GM23338 (cell line): ENCODE results near the gene TMEM239. TPM values are rescaled to one million over a fixed set of nuclear protein-coding genes. Genes with fewer than 3 reads are reported as not detected.

Experiments used
- ATAC-seq: fragments of 200-7000 bp; cut with Tn5 transposase; 3 replicates; pipeline ENCODE4 v1.9.1; 2020
- DNase-seq: peaks from one replicate; pipeline ENCODE4 v3.0.0-alpha.2; 2015; ENCODE audit warnings: low spot score
- H2AFZ ChIP-seq: fragments of 200-600 bp; sonication (generic); 2 replicates; pipeline ENCODE4 v1.8.0; 2016; ENCODE audit warnings: antibody characterized with exemption, mild to moderate bottlenecking, moderate library complexity
- H3F3A ChIP-seq: fragments of 200-600 bp; sonication (generic); replicated peaks from 2 replicates; pipeline ENCODE4 v1.8.0; 2017; ENCODE audit warnings: antibody characterized with exemption, mixed run types, low read depth
- H3K27ac ChIP-seq: fragments of 200-600 bp; sonication (generic); 2 replicates; pipeline ENCODE4 v1.6.1; 2016; ENCODE audit warnings: low read depth
- H3K27me3 ChIP-seq: fragments of 200-600 bp; sonication (generic); 2 replicates; pipeline ENCODE4 v1.8.0; 2016; ENCODE audit warnings: mild to moderate bottlenecking, mixed run types, moderate library complexity; ENCODE audit not compliant: insufficient read depth
- H3K36me3 ChIP-seq: fragments of 200-600 bp; sonication (generic); 2 replicates; pipeline ENCODE4 v1.8.0; 2016; ENCODE audit warnings: mild to moderate bottlenecking; ENCODE audit not compliant: insufficient read depth
- H3K4me1 ChIP-seq: fragments of 200-600 bp; sonication (generic); 2 replicates; pipeline ENCODE4 v1.8.0; 2016; ENCODE audit warnings: mild to moderate bottlenecking, moderate library complexity; ENCODE audit not compliant: insufficient read depth
- H3K4me2 ChIP-seq: fragments of 200-600 bp; sonication (generic); 2 replicates; pipeline ENCODE4 v1.7.1; 2017; ENCODE audit warnings: mixed run types
- H3K4me3 ChIP-seq: fragments of 200-600 bp; sonication (generic); 2 replicates; pipeline ENCODE4 v1.6.1; 2016; ENCODE audit warnings: mixed run types
- H3K79me2 ChIP-seq: fragments of 200-600 bp; sonication (generic); replicated peaks from 2 replicates; pipeline ENCODE4 v1.8.0; 2017; ENCODE audit warnings: mild to moderate bottlenecking; ENCODE audit not compliant: insufficient read depth
- H3K9me2 ChIP-seq: fragments of 200-600 bp; sonication (generic); 2 replicates; pipeline ENCODE4 v1.8.0; 2017; ENCODE audit not compliant: insufficient read depth
- H4K20me1 ChIP-seq: fragments of 200-600 bp; sonication (generic); replicated peaks from 2 replicates; pipeline ENCODE4 v1.8.0; 2017; ENCODE audit warnings: mild to moderate bottlenecking; ENCODE audit not compliant: insufficient read depth
- H3K27ac Mint-ChIP-seq: 2 replicates; pipeline ENCODE4 v1.8.0; 2020; ENCODE audit warnings: inconsistent platforms, mild to moderate bottlenecking, moderate library complexity, mixed read lengths
- H3K27me3 Mint-ChIP-seq: 3 replicates; pipeline ENCODE4 v1.8.0; 2022; ENCODE audit warnings: low read depth, mild to moderate bottlenecking, moderate library complexity, mixed read lengths, inconsistent platforms; ENCODE audit not compliant: insufficient read depth, poor library complexity
- H3K36me3 Mint-ChIP-seq: 3 replicates; pipeline ENCODE4 v1.8.0; 2021; ENCODE audit warnings: low read depth, mild to moderate bottlenecking, inconsistent platforms, moderate library complexity, mixed read lengths
- H3K4me1 Mint-ChIP-seq: 3 replicates; pipeline ENCODE4 v1.8.0; 2020; ENCODE audit warnings: mild to moderate bottlenecking, inconsistent platforms, mixed read lengths
- H3K4me3 Mint-ChIP-seq: 3 replicates; pipeline ENCODE4 v1.8.0; 2021; ENCODE audit warnings: moderate library complexity, mild to moderate bottlenecking, inconsistent platforms, mixed read lengths
- H3K9me3 Mint-ChIP-seq: 3 replicates; pipeline ENCODE4 v1.8.0; 2020; ENCODE audit warnings: moderate library complexity, mild to moderate bottlenecking, inconsistent platforms, mixed read lengths
- CTCF ChIP-seq, 2 experiments: fragments of 200-600 bp in 1 of 2; sonication (generic) in 1 of 2; conservative IDR thresholded peaks; 2 replicates each; pipeline versions ENCODE4 v1.5.1 to v1.6.1; 2016 to 2017; ENCODE audit warnings: antibody characterized with exemption in 2 of 2, low read depth in 2 of 2, mild to moderate bottlenecking in 2 of 2, moderate library complexity in 1 of 2
- EZH2 ChIP-seq: fragments of 200-600 bp; sonication (generic); IDR thresholded peaks from one replicate; pipeline ENCODE4 v1.8.0; 2017; ENCODE audit warnings: antibody characterized with exemption, mild to moderate bottlenecking, low read depth; ENCODE audit not compliant: unreplicated experiment
- NANOG ChIP-seq: IDR thresholded peaks from 2 replicates; pipeline ENCODE4 v1.6.1; 2016; ENCODE audit warnings: antibody characterized with exemption, borderline replicate concordance
- ZNF462 ChIP-seq: fragments of 250-450 bp; sonication (Bioruptor Pico); IDR thresholded peaks from 2 replicates; pipeline ENCODE4 v1.5.0; 2020; ENCODE audit warnings: mild to moderate bottlenecking, moderate library complexity
- polyA plus RNA-seq: library from polyadenylated mRNA; unstranded; fragments of >200 nt; fragmentation: Nextera tagmentation; extraction: Ambion mirVana; gene quantifications from 2 replicates; pipeline ENCODE4 v1.2.1, GENCODE V29; 2016
- total RNA-seq: library from RNA; depleted of rRNA; stranded (reverse); fragments of >200 nt; shearing (Covaris generic); gene quantifications from 2 replicates; pipeline ENCODE4 v1.2.3, GENCODE V29; 2014

TMEM239 gene
- total and polyA plus RNA-seq, 2 experiments from 2014 or later = not detected

GRCh38 chr20:2816583-2817340, 598 bp downstream of the TMEM239 start:
- Histone ChIP-seq H3K4me2 (no peak overlapping the region), H4K20me1 (no peaks in the 10 kb centered on the region), H3K79me2 (no peaks in the 10 kb centered on the region), H3K27me3 (peaks cover 57% of the 10 kb centered on the region), H3K4me1 (peaks cover 4% of the 10 kb centered on the region; the same call in 1 of the 2 replicates), H2AFZ (no peak overlapping the region), H3F3A (no peaks in the 10 kb centered on the region), H3K9me2 (no peaks in the 10 kb centered on the region), H3K27ac (no peak overlapping the region), H3K36me3 (no peaks in the 10 kb centered on the region), H3K4me3 (no peak overlapping the region)
- Mint-ChIP-seq H3K4me1 (peaks cover 12% of the 10 kb centered on the region), H3K27ac (no peak overlapping the region), H3K9me3 (peaks cover 13% of the 10 kb centered on the region), H3K36me3 (peaks cover 6% of the 10 kb centered on the region; the same call in 2 of the 3 replicates), H3K4me3 (no peak overlapping the region), H3K27me3 (peaks cover 28% of the 10 kb centered on the region)
- ATAC-seq (peak; percentile 32), DNase-seq (peak; percentile 53)
- TF ChIP-seq CTCF (conservative IDR thresholded peaks at IDR 0.05; ENCODE audit: low read depth in 2 of 2) = peak; percentile 46 to 80
- no peak for TF ChIP-seq NANOG
- no peak for TF ChIP-seq EZH2
- no peak for TF ChIP-seq ZNF462 (CRISPR knock-in tag)
